Fibroblast of upper back skin (primary cell): ENCODE data around the gene FAM3D.

ENCODE experiments used
- DNase-seq: peaks from one replicate; pipeline ENCODE4 v3.0.0-alpha.2; 2013

The FAM3D gene

DNA sequence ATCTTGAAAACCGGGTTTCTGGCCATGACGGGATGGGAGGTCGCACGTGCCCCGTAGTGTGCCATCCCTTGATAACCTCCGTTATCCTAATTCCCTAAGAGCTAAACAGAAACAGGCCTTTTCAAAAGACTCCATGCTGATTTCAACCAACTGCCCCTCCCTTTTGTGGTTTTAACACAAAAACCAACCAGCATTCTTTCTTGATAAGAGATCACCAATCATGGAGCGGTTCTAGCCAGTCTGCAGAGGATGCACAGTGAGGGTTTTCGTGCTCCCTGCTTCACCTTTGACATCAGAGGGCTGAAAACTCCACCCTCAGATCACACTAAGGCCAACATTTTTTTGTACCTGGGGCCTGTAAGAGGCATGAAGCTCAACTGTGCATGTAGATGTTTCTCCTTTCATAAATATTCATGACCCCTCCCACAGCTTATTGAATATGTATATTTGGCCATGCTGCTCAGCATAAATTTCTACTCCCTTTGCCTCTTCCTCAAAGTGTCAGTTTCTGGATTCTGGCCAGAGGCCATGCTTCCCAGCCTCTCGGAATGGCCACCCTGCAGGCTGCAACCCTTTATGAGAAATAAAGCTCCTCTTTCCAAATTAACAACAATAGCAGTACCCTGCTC, 41.3 kb downstream of the FAM3D start:
- no peak for DNase-seq

- no peak for DNase-seq
Observed at GRCh38 chr3:58624550-58624949, 42.0 kb downstream of the FAM3D start.

DNA sequence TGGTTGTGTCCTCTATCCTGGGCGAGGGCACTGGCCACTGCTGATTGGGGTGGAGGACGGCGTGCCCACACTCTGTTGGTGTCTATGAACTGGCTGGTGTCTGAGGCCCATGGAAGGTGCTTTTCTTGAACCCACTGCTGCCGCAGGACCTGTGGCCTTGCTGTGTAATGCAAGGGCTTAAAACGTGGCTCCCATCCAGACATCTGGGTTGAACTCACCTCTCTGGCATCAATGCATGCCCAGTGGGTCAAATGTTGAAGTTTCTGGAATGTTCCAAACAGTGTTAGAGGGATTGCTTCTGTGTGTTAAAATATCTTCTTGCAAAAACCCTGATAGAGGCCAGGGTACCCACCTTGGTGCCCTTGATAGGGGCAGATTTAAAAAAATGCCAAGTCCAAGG, 42.6 kb downstream of the FAM3D start:
- no peak for DNase-seq

DNA sequence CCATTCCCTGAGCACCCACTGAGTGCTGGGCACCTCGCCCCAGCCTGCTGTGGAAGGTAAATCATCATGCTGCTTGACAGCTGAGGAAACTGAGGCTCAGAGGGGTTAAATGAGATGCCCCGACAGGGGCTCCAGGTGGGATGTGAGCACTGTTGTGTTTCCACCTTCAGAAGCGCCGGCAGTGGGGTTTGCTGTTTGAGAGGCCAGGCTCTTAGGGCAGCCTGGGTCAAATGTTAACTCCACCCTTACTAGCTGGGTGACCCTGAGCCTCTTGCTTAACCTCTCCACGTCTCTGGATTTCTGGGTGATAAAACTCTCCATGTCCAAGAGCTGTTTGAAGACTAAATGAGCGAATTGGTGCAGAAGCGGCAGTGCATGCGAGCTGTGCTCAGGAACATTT, 43.1 kb downstream of the FAM3D start:
- DNase-seq = no peak

DNA sequence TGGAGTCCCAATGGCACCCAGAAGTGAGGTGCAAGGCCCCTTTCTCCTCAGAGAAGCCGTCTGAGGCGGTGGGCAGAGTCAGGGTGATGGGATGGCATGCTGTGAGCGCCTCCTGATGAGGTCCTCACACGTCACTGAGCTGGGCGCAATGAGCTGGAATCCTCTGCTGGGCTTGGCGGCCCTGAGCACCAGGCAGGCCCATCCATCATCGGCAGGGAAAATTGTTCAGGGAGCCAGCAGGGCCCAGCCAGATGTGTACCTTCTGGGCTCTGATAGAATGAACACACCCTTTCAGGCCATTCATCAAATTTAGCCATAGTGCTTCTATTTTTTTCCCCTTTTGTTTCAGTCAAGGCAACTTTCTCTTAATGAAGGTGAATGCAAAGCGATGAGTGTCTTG, 43.7 kb downstream of the FAM3D start:
- no peak for DNase-seq

DNA sequence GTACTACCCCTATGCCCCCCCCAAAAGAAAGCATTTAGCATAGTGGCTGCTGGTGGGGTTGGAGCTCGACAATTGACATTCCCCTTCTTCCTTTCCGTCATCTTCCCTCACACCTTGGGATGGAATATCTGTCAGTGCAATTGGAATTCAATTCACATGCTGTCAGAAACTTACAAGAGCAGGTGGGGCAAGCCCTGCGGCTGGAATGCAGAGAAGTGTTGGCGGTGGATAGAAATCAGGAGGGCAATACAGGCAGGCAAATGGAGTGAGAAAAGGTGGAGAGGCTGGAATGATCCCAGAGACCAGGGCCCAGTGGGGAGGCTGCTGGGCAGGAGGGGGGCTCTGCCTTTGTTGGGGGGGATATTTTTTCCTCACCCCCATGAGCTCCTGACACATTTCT, 44.1 kb downstream of the FAM3D start:
- DNase-seq = no peak

DNA sequence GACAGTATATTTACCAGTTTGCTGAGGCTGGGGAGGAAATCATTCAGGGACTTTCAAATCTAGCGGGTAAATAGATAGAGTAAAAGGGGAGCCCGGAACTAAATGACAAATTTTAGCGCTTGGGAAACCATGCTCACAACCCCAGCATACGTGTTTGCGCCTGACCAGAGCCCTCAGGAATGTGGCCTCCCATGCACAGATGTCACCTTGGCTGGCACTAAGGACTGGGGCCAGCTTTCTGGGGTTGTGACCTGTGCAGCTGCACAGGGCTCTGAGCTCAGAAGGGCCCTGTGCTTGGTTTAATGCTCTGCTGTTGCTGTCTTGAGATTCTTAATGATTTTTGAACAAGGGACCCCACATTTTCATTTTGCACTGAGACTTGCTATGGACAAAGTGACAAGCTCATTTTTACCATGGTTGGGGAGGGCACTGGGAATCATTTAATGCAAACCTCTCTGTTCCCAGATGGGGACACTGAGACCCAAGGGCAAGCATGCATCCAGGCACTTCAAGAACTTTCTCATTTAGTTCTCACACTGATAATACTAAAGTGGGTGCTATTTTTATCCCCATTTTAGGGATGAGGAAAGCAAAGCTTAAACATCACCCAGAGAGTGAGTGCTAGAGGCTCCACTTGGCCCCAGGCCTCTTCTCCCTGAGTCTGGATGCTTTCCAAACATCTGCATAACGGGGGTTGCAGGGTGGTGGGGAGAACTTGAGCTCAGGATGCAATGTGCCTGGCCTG, 45.3 kb downstream of the FAM3D start:
- no peak for DNase-seq

GRCh38 chr3:58620421-58620820, 46.2 kb downstream of the FAM3D start:
- DNase-seq = no peak

GRCh38 chr3:58617338-58617761, 49.2 kb downstream of the FAM3D start:
- no peak for DNase-seq

DNA sequence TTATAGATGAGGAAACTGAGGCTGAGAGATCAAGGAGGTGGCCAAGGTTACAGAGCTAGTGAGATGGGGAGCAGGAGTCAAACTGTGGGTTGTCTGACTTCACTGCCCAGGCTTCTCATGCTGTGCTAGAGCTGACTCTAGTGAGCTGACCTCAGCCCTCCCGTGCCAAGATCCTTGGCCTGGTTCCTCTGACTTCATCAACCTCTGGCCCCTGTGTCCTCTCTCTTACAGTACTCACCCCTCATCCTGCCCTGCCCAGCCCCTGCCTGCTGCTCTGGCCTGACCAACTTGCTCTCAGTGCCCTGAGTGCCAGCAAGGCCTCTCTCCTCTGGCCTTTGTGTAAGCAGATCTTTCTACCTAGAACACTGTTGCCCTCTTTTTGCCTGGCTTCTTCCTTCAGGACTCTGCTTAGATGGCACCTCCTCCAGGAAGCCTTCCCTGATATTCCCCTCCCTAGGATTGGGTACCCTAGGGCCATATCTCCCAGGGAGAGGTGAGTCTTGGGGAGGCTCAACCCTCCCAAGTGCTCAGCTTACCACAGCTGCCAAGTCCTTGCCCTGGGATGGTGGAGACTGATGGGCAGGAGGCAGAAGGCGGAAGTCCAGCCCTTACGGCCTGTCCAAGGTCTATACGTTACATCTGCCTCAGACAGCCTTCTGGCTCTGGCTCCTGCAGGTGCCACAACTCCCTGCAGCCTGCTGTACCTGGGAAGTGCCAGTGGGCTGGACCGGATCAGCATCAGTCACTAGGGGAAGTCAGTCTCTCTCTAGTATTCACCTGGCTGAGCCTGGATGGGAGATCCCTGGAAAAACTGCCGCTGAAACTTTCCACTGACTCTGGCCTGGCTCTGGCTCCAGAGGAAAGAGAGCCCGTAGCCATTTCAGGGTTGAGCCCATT, 53.1 kb downstream of the FAM3D start:
- DNase-seq = no peak

DNA sequence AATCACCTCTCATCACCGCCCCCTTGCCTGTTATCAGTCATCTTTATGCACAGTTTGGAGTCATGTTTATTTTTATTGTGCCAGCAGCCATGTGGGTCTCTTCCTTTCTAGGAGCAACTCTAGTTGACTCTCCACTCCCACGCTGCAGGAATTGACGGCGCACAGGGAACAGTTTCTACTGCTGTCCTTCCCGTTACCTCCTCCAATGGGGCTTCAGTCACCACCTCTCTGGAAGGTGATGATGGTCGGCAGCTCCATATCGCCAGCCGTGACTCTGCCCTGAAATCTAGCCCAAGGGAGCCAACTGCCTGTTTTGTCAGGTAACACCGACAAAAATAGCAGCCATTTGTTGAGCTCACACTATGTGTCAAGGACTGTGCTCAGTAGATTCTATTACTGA, 53.7 kb downstream of the FAM3D start:
- no peak for DNase-seq

GRCh38 chr3:58609990-58610389, 56.6 kb downstream of the FAM3D start:
- DNase-seq = no peak

- no peak for DNase-seq
Observed at GRCh38 chr3:58608648-58609047, 57.9 kb downstream of the FAM3D start.

GRCh38 chr3:58607816-58608215, 58.8 kb downstream of the FAM3D start:
- no peak for DNase-seq

- no peak for DNase-seq
Observed at GRCh38 chr3:58606693-58607092, 59.9 kb downstream of the FAM3D start.

DNA sequence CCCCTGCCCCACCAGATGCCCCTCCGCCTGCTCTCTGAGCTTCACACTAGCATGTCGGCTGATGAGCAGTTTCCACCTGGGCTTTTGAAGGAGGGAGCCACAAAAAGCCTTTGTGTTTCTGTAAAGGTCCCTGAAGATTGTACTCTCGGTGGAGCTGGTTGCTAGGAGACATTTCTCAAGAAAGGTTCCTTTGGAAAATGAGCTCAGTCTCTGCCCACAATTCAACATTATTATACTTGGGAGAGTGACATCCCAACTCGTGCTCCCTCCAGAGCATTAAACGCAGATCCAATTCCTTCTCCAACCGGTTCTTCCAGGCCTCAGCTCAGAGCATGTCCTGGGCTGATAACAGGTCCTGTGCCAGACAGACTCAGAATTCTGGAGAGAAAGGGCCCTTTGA, 62.5 kb downstream of the FAM3D start:
- no peak for DNase-seq

DNA sequence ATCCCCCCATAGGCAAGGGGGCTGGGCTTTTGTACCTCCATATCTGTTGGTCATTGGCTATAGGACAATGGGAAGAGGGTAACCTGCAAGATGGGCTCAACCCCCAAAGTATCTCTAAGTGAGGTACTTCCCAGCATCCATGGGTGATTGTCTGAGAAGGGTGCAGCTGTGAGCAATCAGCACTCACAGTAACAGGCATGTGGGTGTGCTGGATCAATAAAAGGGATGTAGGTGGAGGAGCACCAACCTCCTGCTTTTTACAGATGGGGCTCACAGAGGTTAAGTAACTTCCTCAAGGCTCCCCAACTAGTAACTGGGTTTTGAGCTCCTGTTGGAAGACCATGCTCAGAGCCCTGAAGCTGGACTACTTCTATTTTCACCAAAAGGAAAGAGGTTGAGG, 63.0 kb downstream of the FAM3D start:
- no peak for DNase-seq

GRCh38 chr3:58597770-58598310, 68.7 kb downstream of the FAM3D start:
- no peak for DNase-seq

DNA sequence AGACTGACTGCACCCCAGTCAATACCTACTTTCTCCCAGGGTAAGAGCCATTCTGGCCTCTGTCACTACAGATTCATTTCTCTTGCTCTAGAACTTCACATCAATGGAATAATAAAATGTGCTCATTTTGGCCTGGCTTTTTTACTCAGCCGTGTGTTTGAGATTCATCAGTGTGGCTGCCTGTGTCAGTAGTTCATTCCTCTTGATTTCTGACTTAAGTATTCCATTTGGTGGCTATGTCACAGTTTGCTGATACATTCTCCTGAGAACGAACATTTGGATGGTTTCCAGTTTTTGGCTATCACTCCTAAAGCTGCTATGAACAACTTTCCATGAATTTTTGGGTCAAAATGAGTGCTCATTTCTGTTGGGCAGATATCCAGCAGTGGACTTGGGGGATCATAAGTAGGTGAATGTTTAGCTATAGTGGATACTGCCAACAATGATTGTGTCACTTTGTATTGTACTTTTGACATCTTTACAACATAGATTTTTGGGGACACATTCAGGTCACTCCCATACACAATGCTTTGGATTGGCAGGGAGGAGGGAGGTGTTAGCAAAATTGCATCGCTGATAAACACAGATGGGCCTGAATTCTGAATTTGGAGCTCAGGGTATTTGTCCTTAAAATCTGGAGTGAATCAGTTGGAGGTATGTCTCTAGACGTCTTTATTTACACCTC, 69.6 kb downstream of the FAM3D start:
- no peak for DNase-seq

DNA sequence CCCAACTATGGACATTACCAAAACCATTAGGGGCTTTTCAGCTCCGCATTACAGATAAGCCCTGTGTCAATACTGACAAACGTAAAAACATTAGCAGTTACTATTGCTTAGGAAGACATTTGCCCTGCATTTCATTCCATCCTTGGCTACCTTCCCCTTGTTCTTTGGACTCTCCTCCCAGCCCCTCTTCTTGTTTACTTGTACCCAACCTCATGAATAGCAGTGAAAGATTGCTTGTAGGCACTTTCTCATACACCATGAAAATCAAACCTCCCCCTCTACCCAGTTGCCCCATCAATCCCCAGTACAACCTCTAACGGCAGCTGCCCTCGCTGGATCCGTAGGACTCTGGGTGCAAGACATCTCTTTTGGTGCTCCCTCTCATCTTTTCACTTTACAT, 72.5 kb downstream of the FAM3D start:
- DNase-seq = no peak

GRCh38 chr3:58591517-58592510, 74.8 kb downstream of the FAM3D start:
- DNase-seq = no peak
